ENCODE data around the gene STK39.

The STK39 gene

DNA sequence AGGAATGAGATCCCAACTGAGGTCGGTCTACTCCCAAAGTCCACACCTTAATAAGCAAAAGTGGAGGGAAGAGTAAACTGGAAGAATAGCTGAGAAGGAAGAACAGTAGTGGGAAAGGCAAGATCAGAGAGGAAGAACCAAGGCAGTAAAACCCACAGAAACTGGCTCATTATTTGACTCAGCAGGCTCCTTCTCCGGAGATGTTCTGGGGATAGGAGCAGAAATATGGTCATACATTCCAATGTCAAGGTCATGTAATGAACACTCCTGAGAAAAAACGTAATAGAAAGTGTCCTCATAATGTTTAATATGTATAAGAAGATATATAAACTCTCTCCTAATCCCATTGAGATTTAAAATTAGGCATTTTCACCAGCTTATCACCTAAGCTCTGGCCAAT, 39.5 kb downstream of the STK39 start:
- no peak for DNase-seq

GRCh38 chr2:168203762-168204693, 43.4 kb downstream of the STK39 start:
- no peak for DNase-seq

- DNase-seq = no peak
Observed at GRCh38 chr2:168201584-168202116, 45.7 kb downstream of the STK39 start.

DNA sequence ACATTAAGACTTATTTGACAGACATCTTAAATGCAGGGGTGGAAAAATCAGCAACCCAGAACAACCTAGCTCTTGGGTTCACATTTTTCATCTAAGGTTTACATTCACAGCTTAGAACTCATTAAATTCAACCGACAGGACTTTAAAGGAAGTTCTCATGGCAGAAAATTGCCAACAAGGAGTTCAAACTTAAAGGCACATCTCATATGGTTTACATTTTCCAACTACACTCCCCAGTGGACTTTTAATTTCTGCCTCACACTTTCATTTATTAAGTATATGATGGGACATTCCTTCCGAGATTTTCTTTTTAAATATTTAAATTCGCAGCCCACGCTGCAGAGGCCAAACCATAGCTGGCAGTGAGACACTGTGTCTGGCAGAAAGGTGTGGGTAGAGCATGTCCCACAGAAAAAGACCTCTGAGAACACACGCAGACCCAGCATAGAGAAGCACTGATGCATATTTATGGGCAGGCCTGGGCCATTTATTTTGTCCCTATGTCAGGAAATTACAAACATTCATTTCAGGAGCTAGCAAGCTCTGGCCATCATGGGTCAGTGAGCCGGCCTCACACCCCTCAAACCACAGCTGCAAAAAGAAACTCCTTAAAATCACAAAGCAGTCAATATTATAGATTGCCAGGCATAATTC, 46.3 kb downstream of the STK39 start:
- no peak for DNase-seq

DNA sequence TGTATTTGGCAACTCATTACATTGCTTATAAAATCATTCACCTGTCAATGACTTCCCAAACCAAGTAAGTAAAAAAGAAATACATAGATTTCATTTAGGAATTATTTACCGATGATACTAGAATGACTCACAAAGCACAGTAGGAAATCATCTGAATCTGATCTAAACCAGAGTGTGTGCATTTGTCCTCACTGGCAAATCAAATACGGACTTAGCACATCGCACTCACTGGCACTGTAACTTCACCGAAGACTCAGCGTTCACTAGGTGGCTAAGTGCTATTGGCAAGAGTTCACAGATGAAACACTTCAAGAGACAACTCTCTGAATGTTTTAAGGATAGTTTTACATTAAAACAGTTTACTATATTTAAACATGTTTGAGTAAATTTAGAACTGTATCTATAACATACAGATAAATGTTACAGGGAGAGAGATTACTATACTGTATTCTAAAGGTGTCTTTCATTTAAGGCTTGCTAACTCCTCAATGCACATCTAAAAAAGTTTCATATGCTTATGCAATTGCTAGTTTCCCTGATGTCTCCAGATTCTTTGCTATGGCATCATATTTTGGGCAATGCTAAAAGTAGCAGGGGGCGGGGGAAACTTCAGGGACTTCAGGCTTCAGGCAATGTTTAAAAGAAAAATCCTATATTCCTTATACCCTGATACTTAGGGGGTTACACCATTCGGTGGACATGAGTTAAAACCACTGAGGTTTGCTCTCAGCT, 48.8 kb downstream of the STK39 start:
- DNase-seq = no peak

- DNase-seq = no peak
Observed at GRCh38 chr2:168196764-168197180, 50.6 kb downstream of the STK39 start.

DNA sequence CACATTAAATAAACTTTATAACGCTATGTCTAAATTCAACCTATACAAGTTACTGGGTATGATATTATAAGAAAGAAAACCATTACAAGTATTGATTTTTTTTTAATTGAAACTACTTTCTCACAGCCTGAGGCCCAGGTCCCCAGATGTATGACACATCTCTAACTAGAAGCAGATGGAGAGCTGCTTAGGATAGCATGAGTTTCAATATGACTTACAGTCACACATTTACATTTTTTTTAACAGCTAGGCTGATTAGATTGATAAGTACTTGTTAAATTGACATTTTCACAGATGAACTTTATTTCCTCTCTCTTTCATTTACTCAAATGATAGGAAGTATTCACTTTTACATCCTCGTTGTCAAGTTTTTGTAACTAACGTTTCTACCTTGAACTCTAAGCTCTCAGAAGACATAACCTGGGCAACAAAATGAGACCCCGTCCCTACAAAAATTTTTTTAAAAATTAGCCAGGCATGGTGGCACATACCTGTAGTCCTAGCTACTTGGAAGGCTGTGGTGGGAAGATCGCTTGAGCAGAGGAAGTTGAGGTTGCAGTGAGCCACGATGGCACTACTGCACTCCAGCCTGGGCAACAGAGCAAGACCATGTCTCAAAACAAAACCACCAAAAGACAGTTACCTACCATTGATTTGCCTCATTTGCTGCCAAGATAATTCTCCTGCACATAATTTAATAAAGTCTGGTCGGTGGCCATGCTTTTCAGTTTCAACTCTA, 52.4 kb downstream of the STK39 start:
- DNase-seq = no peak

DNA sequence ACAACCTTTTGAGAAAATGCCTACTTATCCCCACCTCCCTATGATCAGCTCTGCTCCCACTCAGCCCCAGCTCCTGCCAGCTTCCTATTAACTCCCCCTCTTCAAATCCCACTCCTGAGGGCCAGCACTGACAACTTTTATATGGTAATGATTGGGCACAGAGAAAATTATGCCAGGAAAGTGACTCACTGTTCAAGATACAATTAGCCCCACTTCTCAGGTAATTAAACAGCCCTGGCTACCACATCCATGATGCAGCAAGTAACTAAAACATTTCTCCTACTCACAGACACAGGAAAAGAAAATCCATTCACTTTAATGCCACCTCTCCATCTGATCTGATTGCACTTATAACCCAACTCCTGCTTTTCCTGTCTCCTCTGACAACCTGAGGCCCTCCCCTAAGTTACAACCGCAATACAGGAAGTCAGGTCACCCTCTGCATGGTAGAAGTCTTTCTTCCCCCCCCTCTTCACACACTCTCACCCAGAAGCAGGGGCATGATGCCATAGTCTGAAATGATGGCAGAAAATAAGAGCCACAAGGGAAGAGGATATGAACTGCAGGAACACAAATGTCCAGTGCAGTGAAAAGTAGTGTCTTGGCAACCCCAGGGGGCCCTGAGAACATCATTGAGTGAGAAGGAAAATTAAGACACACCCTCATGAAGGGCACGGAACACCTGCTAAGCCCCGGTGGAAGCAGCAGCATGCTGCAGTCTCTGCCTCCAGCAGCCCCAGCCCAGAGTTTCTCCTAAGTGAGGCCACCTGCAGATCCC, 54.4 kb downstream of the STK39 start:
- DNase-seq = peak; percentile 35

GRCh38 chr2:168191955-168192785, 55.2 kb downstream of the STK39 start:
- DNase-seq = no peak

DNA sequence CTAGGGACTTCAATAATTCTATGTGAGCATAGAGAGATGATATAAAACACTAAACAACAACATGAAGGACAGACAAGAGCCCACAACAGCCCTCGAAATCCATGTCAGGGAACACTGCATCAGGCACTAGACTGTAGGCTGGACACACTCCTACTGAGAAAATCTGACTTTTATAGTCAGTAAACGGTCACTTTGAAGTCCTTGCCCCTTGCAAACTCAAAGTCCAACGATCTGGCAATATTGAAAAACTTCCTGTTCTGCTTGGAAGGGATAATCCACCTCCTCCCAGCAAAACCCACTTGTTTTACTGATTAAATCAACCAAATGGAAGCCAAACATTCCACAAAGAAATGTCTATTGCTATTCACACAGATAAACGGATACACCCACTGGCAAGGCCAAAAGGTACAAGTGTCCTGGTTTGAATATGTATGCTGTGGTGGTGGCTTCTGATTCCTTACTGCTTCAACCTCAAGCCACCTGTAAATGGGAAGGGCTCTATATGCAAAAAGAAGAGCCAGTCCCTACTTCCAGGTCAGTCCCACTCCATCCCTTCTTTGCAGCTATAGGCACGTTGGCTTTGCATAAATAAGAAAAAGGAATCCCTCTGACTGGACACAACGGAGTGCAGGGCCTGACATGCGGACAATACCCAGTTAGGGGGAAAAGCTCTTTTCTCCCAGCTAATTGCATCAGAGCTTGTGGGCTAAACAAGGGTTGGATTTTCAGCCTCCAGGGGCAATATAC, 56.6 kb downstream of the STK39 start:
- DNase-seq = no peak

DNA sequence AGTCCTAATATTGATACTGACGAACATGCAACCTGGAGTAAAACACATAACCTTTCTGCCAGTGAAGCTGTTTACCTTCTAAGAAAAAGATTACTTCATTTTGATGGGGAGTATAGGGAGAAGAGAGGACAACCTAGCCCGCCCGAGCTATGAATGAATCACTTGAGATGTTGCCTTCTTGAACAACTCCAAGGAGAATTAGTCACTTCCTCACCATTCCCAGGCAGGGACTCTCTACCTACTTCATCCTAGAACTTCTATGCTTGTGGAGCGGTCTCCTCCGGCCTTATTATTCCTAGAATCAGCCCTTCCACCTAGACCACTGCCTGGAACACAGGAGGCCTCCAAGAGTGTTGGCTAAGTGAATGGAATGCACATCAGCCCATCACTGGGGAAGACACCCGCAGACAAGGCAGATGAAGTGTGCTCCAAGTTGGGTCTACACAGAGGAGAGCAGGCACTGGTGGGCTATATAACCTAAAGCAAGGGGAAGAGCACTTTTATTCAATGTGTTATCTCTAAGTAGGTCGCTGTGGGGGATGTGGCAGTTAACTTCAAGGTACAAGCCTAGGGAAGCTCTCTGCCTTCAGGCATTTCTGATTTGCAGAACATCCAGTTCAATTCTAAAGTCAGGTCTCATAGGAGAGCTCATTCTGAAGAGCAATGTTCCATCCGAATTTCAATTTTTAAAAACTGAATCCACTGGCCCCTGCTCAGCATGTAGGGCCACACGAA, 57.4 kb downstream of the STK39 start:
- no peak for DNase-seq

GRCh38 chr2:168188002-168188401, 59.4 kb downstream of the STK39 start:
- DNase-seq = no peak

GRCh38 chr2:168186452-168186851, 60.9 kb downstream of the STK39 start:
- DNase-seq = no peak

GRCh38 chr2:168185583-168186274, 61.7 kb downstream of the STK39 start:
- no peak for DNase-seq

DNA sequence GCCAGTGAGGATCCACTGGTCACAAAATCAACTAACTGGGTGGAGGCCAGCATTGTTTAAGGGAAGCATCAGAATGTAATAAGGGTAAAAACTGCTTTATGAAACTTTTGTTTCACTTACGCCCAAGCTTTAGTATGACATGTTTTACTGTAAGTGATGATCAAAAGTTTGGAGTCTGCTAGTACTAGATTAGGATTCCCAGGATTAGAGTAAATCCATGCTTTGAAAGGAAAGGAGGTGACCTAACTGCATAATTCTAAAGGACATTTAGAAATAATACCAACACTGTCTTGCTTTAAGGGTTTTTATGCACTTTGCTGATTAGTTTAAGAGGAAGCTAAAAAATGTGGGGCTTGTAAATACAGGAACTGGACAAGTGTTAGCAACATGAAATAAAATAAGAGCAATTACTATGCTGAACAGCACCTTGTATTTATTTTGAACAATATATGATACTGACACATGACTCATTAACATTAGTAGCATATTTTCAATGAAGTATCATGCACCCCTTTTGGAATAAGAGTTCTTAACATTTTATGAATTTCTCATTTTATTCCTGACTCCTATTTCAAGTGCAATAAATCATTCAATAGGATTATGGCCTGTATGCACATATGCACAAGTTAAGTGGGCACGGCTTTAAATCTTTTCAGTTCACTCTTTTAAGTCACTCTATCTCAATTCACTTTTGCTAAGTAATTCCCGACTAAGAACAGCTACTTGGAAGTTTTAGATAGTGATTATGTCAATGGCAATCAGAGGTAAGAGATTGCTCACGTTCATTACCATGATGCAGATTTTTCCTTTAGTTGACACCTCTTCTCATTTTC, 62.5 kb downstream of the STK39 start:
- DNase-seq = peak; percentile 16

DNA sequence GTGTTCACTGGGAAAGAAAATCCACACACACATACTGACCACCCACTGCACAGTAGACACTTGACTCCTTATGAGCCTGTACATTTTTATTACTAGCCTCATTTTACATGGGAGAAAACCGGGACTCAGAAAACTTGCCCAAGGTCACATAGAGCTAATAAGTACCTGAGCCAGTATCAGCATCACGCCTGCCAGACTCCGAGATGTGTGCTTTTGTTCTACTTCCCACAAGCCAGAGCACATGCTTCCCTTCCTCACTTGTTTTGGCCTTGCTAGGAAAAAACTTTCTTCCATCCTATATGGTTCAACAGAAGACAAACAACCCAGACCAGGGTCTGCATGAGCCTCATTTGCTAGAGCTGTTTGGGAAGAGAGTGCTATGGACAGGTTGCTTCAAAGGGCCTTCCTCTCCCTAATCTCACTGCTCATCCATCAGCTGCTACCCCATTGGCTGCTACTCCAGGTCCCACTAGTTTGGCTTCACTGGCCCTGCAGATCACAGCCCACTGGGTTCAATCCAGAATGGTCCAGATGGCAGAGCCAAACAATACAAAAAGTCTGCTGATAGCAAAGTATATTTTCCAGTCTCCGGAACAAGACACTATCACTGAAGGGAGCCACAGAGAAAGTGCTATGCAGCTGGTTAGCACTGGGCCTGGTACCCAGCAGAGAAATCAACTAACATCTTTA, 63.9 kb downstream of the STK39 start:
- no peak for DNase-seq
